Tibial nerve (tissue), 4 donors: ENCODE results near the gene XIAP. TPM values are rescaled to one million over a fixed set of nuclear protein-coding genes. Genes with fewer than 3 reads are reported as not detected.

Source experiments
- DNase-seq, 2 donors: peaks; one replicate each; pipeline ENCODE4 v3.0.0-alpha.2; 2019; ENCODE audit warnings: low spot score in 2 of 2
- H3K27ac ChIP-seq, 4 donors: fragments of 200-600 bp; sonication (generic) in 3 of 4; one replicate each; pipeline ENCODE4 v1.5.1; 2017 to 2019; ENCODE audit warnings: mild to moderate bottlenecking in 1 of 4
- H3K27me3 ChIP-seq, 2 donors: fragments of 200-600 bp; sonication (generic) in 1 of 2; one replicate each; pipeline versions ENCODE4 v1.5.1 to v1.6.0; 2017 to 2019
- H3K36me3 ChIP-seq, 3 donors: fragments of 200-600 bp; sonication (generic); one replicate each; pipeline ENCODE4 v1.5.1; 2018 to 2019
- H3K4me1 ChIP-seq, 4 donors: fragments of 200-600 bp; sonication (generic) in 3 of 4; one replicate each; pipeline ENCODE4 v1.5.1; 2017 to 2019
- H3K4me3 ChIP-seq, 4 donors: fragments of 200-600 bp; sonication (generic) in 3 of 4; one replicate each; pipeline ENCODE4 v1.5.1; 2017 to 2019; ENCODE audit warnings: mild to moderate bottlenecking in 1 of 4, moderate library complexity in 1 of 4
- H3K9me3 ChIP-seq, 4 donors: fragments of 200-600 bp; sonication (generic) in 3 of 4; one replicate each; pipeline ENCODE4 v1.5.1; 2017 to 2019
- EP300 ChIP-seq, 2 donors: sonication (generic); formaldehyde crosslinking; IDR thresholded peaks; one replicate each; pipeline ENCODE4 v1.6.1; 2017; ENCODE audit warnings: antibody characterized with exemption in 2 of 2, mild to moderate bottlenecking in 1 of 2
- POLR2A ChIP-seq, 2 donors: fragments of 450-650 bp; IDR thresholded peaks; one replicate each; pipeline ENCODE4 v1.6.1; 2017; ENCODE audit warnings: antibody characterized with exemption in 2 of 2, mild to moderate bottlenecking in 2 of 2, moderate library complexity in 2 of 2
- WGBS, 2 donors: methylation state at CpG; one replicate each; pipeline ENCODE4 v1.1.5; 2018; 5-methylcytosine and 5-hydroxymethylcytosine counted together
- total RNA-seq, 4 donors: library from RNA; depleted of rRNA; stranded (reverse); fragments of >200 nt; gene quantifications; one replicate each; pipeline ENCODE4 v1.1.0, GENCODE V29; 2016
- TF ChIP-seq, protein P1 (sequence below), 5 experiments: fragments of 200-600 bp in 3 of 5; fragments of 450-650 bp in 2 of 5; sonication (generic) in 3 of 5; IDR thresholded peaks; one replicate each; pipeline ENCODE4 v1.5.1; 2016 to 2019; ENCODE audit warnings: antibody characterized with exemption in 5 of 5, mild to moderate bottlenecking in 3 of 5, moderate library complexity in 2 of 5

XIAP gene
- total RNA-seq, 4 donors from 2014 or later: 18.6 to 38.7 (median 30.4) TPM

DNA sequence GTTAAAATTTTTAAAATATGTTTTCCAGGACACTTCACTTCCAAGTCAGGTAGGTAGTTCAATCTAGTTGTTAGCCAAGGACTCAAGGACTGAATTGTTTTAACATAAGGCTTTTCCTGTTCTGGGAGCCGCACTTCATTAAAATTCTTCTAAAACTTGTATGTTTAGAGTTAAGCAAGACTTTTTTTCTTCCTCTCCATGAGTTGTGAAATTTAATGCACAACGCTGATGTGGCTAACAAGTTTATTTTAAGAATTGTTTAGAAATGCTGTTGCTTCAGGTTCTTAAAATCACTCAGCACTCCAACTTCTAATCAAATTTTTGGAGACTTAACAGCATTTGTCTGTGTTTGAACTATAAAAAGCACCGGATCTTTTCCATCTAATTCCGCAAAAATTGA is 49.7 kb downstream of the XIAP start:
- Histone ChIP-seq H3K9me3 (no peaks in the 10 kb centered on the region), H3K4me1 (no peaks in the 10 kb centered on the region), H3K4me3 (no peak overlapping the region), H3K27ac (no peak overlapping the region), H3K36me3 (peaks cover 0 to 6% (median 0%) of the 10 kb centered on the region in 3 donors), H3K27me3 (no peaks in the 10 kb centered on the region)
- WGBS, 2 donors: 81% methylated on average over 4 of the region's 4 CpGs
- TF ChIP-seq, protein P1, sequence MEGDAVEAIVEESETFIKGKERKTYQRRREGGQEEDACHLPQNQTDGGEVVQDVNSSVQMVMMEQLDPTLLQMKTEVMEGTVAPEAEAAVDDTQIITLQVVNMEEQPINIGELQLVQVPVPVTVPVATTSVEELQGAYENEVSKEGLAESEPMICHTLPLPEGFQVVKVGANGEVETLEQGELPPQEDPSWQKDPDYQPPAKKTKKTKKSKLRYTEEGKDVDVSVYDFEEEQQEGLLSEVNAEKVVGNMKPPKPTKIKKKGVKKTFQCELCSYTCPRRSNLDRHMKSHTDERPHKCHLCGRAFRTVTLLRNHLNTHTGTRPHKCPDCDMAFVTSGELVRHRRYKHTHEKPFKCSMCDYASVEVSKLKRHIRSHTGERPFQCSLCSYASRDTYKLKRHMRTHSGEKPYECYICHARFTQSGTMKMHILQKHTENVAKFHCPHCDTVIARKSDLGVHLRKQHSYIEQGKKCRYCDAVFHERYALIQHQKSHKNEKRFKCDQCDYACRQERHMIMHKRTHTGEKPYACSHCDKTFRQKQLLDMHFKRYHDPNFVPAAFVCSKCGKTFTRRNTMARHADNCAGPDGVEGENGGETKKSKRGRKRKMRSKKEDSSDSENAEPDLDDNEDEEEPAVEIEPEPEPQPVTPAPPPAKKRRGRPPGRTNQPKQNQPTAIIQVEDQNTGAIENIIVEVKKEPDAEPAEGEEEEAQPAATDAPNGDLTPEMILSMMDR (IDR thresholded peaks at IDR 0.05): no peak
- no peak for DNase-seq

DNA sequence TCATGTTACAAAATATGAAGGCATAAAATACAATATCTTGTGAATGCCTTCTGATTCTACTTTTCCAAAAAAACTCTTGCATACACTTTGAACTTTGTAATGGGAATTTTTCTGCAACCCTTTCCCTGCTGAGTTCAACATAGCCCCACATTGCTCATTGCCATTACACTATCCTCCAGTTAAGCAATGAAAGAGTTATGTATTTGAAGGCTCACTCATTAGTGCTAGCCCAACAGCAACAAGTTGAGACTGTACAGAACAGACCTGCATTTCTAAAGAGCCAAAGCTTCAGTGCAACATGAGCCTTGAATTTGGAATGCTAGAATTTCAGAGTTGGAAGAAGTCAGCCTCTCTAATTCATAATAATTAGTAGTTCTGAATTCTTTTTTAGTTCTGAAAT is 57.2 kb downstream of the XIAP start:
- no peak overlapping the region for H3K27ac ChIP-seq
- no peak for DNase-seq
- no peaks in the 10 kb centered on the region for H3K4me1 ChIP-seq
- no peaks in the 10 kb centered on the region for H3K27me3 ChIP-seq
- H3K9me3 ChIP-seq: no peaks in the 10 kb centered on the region
- no peaks in the 10 kb centered on the region for H3K36me3 ChIP-seq
- no peak for TF ChIP-seq POLR2A (IDR thresholded peaks at IDR 0.05)
- no peak overlapping the region for H3K4me3 ChIP-seq

DNA sequence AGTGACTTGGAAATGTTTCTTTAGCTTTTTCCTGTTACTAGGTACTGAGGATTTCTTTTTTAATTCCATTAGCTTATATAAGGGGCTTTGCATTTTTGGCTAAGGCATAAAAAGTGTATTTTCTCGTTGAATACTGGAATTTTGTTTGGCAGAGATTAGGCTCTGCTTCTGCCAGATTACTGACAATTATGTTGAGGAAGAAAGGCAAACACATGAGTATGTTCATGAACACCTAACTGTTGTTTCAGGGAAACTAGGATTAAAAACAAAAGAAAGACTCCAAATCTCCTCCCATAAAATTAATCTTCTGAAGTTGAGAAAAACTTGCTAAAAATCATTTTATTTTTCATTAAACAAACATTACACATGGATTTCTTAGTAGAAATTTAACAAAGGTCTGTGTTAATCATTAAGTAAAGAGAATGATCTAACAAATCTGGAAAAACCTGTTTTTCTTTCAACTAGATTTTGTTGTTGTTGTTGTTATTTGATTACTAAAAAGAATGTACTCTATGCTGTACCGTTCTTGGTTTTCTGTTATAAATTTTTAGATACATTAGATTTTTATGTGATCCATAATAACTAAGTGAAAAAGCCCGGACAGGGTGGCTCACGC is 58.4 kb downstream of the XIAP start:
- WGBS, 2 donors: 60 to 61% methylated on average over 4 of the region's 4 CpGs
- Histone ChIP-seq H3K4me1 (no peaks in the 10 kb centered on the region), H3K27ac (no peak overlapping the region), H3K4me3 (no peak overlapping the region), H3K9me3 (no peaks in the 10 kb centered on the region), H3K27me3 (no peaks in the 10 kb centered on the region), H3K36me3 (no peaks in the 10 kb centered on the region)
- DNase-seq: no peak
- TF ChIP-seq EP300 (IDR thresholded peaks at IDR 0.05) (no peak), POLR2A (IDR thresholded peaks at IDR 0.05) (no peak)
- TF ChIP-seq, protein P1 (IDR thresholded peaks at IDR 0.05): no peak

DNA sequence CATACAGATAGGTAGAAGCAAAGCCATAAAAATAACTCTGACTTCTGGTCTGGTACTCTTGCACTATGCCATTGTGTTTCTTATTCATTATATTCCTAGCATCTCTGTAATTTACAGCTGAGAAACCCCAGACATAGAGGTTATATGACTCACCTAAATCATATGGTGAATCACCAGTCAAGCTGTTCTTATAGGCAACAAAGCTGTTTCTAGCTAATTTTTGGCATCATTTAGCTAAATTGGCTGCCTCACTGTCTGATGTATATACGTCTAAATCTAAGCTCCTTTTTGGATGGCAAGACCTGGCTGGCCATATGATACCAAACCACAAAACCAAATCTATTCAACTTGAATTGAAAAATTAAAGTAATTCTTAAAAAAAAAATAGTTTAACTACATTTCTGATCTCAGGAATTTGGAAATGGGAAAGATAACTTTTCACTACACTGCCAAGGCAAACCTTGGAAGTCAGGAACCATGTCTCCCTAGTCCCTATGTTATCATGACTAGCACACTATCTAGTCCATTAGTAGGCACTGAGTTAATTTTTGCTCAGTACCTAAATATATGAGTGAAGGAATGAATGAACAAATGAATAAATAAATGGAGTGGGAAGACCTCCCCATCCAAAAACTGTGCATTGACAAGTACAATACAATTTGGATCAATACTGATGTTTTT is 60.4 kb downstream of the XIAP start:
- no peaks in the 10 kb centered on the region for H3K4me1 ChIP-seq
- TF ChIP-seq POLR2A (IDR thresholded peaks at IDR 0.05) (no peak), EP300 (IDR thresholded peaks at IDR 0.05) (no peak)
- TF ChIP-seq, protein P1 (IDR thresholded peaks at IDR 0.05): no peak
- H3K36me3 ChIP-seq: no peaks in the 10 kb centered on the region
- no peak overlapping the region for H3K4me3 ChIP-seq
- 43 to 96% methylated on average over 1 of the region's 1 CpG for WGBS, 2 donors
- no peak for DNase-seq
- H3K27ac ChIP-seq: no peak overlapping the region
- no peaks in the 10 kb centered on the region for H3K27me3 ChIP-seq
- H3K9me3 ChIP-seq: no peaks in the 10 kb centered on the region

DNA sequence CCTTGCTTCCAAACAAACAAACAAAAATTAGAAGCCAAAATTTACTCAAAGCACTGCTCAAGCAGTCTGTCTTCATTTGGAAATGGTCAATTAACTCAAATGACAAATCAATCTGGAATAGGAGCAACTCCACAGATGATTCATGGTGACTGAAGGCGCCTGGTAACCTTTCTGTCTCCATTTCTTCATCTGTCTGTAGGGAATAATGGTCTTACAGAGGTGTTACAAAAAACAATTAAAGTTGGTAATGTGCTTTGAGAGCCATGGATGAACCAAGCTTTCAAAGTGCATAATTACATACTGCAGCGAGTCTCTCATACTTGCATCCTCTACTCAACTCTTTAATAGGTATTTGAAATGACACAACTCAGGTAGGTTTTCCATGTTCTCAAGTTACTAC is 63.4 kb downstream of the XIAP start:
- Histone ChIP-seq H3K27ac (no peak overlapping the region), H3K36me3 (no peaks in the 10 kb centered on the region), H3K27me3 (no peaks in the 10 kb centered on the region), H3K9me3 (no peaks in the 10 kb centered on the region), H3K4me3 (no peak overlapping the region), H3K4me1 (no peaks in the 10 kb centered on the region)
- no peak for TF ChIP-seq EP300 (IDR thresholded peaks at IDR 0.05)
- TF ChIP-seq POLR2A (IDR thresholded peaks at IDR 0.05): no peak
- TF ChIP-seq, protein P1 (IDR thresholded peaks at IDR 0.05): no peak
- no peak for DNase-seq
- WGBS, 2 donors: 78 to 100% methylated on average over 2 of the region's 2 CpGs
